Measurements from ENCODE around the gene GPR108.

DNA sequence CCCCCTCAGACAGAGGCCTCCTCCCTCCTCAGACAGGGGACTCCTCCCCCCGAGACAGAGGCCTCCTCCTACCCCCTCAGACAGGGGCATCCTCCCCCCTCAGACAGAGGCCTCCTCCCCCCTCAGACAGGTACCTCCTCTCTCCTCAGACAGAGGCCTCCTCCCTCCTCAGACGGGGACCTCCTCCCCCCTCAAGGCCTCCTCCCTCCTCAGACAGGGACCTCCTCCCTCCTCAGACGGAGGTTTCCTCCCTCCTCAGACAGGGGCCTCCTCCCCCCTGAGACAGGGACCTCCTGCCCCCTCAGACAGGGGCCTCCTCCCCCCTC is 30.8 kb downstream of the GPR108 start:
- no peak for TF ChIP-seq CTCF (IDR thresholded peaks at IDR 0.05; ENCODE audit: control extremely low read depth in 1 of 3, insufficient read depth in 1 of 3, low read depth in 1 of 3, low read length in 3 of 3)
- no peak for TF ChIP-seq EZH2 (IDR thresholded peaks at IDR 0.05; ENCODE audit: low read depth, low read length, severe bottlenecking)
- TF ChIP-seq EP300 (IDR thresholded peaks at IDR 0.05; ENCODE audit: borderline replicate concordance in 1 of 2, low read depth in 2 of 2, low read length in 2 of 2): no peak
- TF ChIP-seq RXRA (IDR thresholded peaks at IDR 0.05; ENCODE audit: insufficient read depth, low read depth, low read length): no peak
- no peak for TF ChIP-seq HDAC6 (IDR thresholded peaks at IDR 0.05; ENCODE audit: low read depth, low read length)
- TF ChIP-seq SP1 (IDR thresholded peaks at IDR 0.05; ENCODE audit: low read depth, low read length): no peak
- no peak for TF ChIP-seq POLR2A (IDR thresholded peaks at IDR 0.05; ENCODE audit: control extremely low read depth in 1 of 2, low read depth in 2 of 2, low read length in 2 of 2)
- TF ChIP-seq TAF1 (IDR thresholded peaks at IDR 0.05; ENCODE audit: low read depth, low read length): no peak
- TF ChIP-seq YY1 (IDR thresholded peaks at IDR 0.05; ENCODE audit: low read depth, low read length): no peak
- TF ChIP-seq JUND (IDR thresholded peaks at IDR 0.05; ENCODE audit: low read length): no peak
- TF ChIP-seq JUN (IDR thresholded peaks at IDR 0.05; ENCODE audit: low read depth, low read length): no peak
- TF ChIP-seq TCF12 (IDR thresholded peaks at IDR 0.05; ENCODE audit: low read depth, low read length): no peak
- TF ChIP-seq SIN3A (conservative IDR thresholded peaks at IDR 0.05 in 1 of 2, IDR thresholded peaks at IDR 0.05 in 1 of 2; ENCODE audit: low read depth in 1 of 2, low read length in 2 of 2): no peak
